ENCODE data around the gene ZNF385B.

The ZNF385B gene

GRCh38 chr2:179837408-179837807, 24.0 kb downstream of the ZNF385B start:
- TF ChIP-seq MAX (IDR thresholded peaks at IDR 0.05) (no peak), ZBTB7A (IDR thresholded peaks at IDR 0.05; ENCODE audit: low read depth) (no peak), TEAD4 (IDR thresholded peaks at IDR 0.05) (no peak), TCF12 (IDR thresholded peaks at IDR 0.05; ENCODE audit: low read depth) (no peak)

GRCh38 chr2:179830043-179830787, 31.2 kb downstream of the ZNF385B start:
- TF ChIP-seq MAX (IDR thresholded peaks at IDR 0.05) = no peak

- no peak for TF ChIP-seq RAD21 (IDR thresholded peaks at IDR 0.05; ENCODE audit: low read depth)
- no peak for TF ChIP-seq CEBPB (IDR thresholded peaks at IDR 0.05)
- TF ChIP-seq ZBTB7A (IDR thresholded peaks at IDR 0.05; ENCODE audit: low read depth) = no peak
- no peak for TF ChIP-seq NFIC (IDR thresholded peaks at IDR 0.05)
- no peak for TF ChIP-seq CREB1 (IDR thresholded peaks at IDR 0.05; ENCODE audit: low read depth)
- no peak for TF ChIP-seq MAX (IDR thresholded peaks at IDR 0.05)
Measured at GRCh38 chr2:179826297-179826696, 35.1 kb downstream of the ZNF385B start.

- TF ChIP-seq EGR1 (IDR thresholded peaks at IDR 0.05) (no peak), CREB1 (IDR thresholded peaks at IDR 0.05; ENCODE audit: low read depth) (no peak), TCF12 (IDR thresholded peaks at IDR 0.05; ENCODE audit: low read depth) (no peak), MAX (IDR thresholded peaks at IDR 0.05) (no peak), REST (IDR thresholded peaks at IDR 0.05; ENCODE audit: low read depth) (no peak), EP300 (IDR thresholded peaks at IDR 0.05; ENCODE audit: borderline replicate concordance) (no peak)
Measured at GRCh38 chr2:179825494-179825893, 35.9 kb downstream of the ZNF385B start.

GRCh38 chr2:179824961-179825360, 36.5 kb downstream of the ZNF385B start:
- no peak for TF ChIP-seq CREB1 (IDR thresholded peaks at IDR 0.05; ENCODE audit: low read depth)
- no peak for TF ChIP-seq NFIC (IDR thresholded peaks at IDR 0.05)
- no peak for TF ChIP-seq RAD21 (IDR thresholded peaks at IDR 0.05; ENCODE audit: low read depth)
- no peak for TF ChIP-seq USF1 (IDR thresholded peaks at IDR 0.05)
- TF ChIP-seq EGR1 (IDR thresholded peaks at IDR 0.05) = no peak
- TF ChIP-seq TEAD4 (IDR thresholded peaks at IDR 0.05) = no peak
- no peak for TF ChIP-seq YY1 (IDR thresholded peaks at IDR 0.05; ENCODE audit: low read depth)
- TF ChIP-seq REST (IDR thresholded peaks at IDR 0.05; ENCODE audit: low read depth) = no peak

GRCh38 chr2:179822540-179822939, 38.9 kb downstream of the ZNF385B start:
- TF ChIP-seq FOXM1 (IDR thresholded peaks at IDR 0.05; ENCODE audit: borderline replicate concordance, low read depth) (no peak), REST (IDR thresholded peaks at IDR 0.05; ENCODE audit: low read depth) (no peak), TEAD4 (IDR thresholded peaks at IDR 0.05) (no peak), USF1 (IDR thresholded peaks at IDR 0.05) (no peak), MAX (IDR thresholded peaks at IDR 0.05) (no peak), ZBTB7A (IDR thresholded peaks at IDR 0.05; ENCODE audit: low read depth) (no peak), TCF12 (IDR thresholded peaks at IDR 0.05; ENCODE audit: low read depth) (no peak), EP300 (IDR thresholded peaks at IDR 0.05; ENCODE audit: borderline replicate concordance) (no peak), RAD21 (IDR thresholded peaks at IDR 0.05; ENCODE audit: low read depth) (no peak), TAF1 (IDR thresholded peaks at IDR 0.05; ENCODE audit: low read depth) (no peak), EGR1 (IDR thresholded peaks at IDR 0.05) (no peak), YY1 (IDR thresholded peaks at IDR 0.05; ENCODE audit: low read depth) (no peak), NFIC (IDR thresholded peaks at IDR 0.05) (no peak), CREB1 (IDR thresholded peaks at IDR 0.05; ENCODE audit: low read depth) (no peak), CEBPB (IDR thresholded peaks at IDR 0.05) (no peak)

All from Ishikawa (cell line).